ENCODE results near the gene E4F1.

Gene E4F1

GRCh38 chr16:2184346-2184745, 39.0 kb upstream of the E4F1 start:
- no peaks in the 10 kb centered on the region for H4K20me1 ChIP-seq (ENCODE audit: control insufficient read depth, insufficient read depth, low read depth, low read length)
- H3F3A ChIP-seq (ENCODE audit: control insufficient read depth, insufficient read depth) = no peaks in the 10 kb centered on the region
- H3K36me3 ChIP-seq (ENCODE audit: control insufficient read depth, low read length) = peaks cover 7% of the 10 kb centered on the region; the same call in 1 of the 2 replicates
- no peak overlapping the region for H3K4me3 ChIP-seq (ENCODE audit: low read length)
- H3K27ac ChIP-seq (ENCODE audit: low read depth, low read length) = no peak overlapping the region
- H3K9me3 ChIP-seq (ENCODE audit: control insufficient read depth, insufficient read depth, low read length) = no peaks in the 10 kb centered on the region
- 0 out of 2 replicates have a peak, but pooled peaks cover 2% of the 10 kb centered on the region for H3K4me1 ChIP-seq (ENCODE audit: control insufficient read depth, low read length)
- H3K9me2 ChIP-seq (replicated peaks; ENCODE audit: control insufficient read depth, low read length) = no peaks in the 10 kb centered on the region
- H3K27me3 ChIP-seq (ENCODE audit: control insufficient read depth, low read length) = no peaks in the 10 kb centered on the region
- TF ChIP-seq EZH2phosphoT487 (IDR thresholded peaks at IDR 0.05; ENCODE audit: borderline replicate concordance, low read length) (no peak), CTCF (IDR thresholded peaks at IDR 0.05; ENCODE audit: low read depth, low read length, poor library complexity, severe bottlenecking) (no peak)
- H3K79me2 ChIP-seq (ENCODE audit: control insufficient read depth, low read length) = no peaks in the 10 kb centered on the region
- no peak overlapping the region for H3K4me2 ChIP-seq (ENCODE audit: low read length)

- Histone ChIP-seq H3K4me3 (ENCODE audit: low read length) (no peak overlapping the region), H3F3A (ENCODE audit: control insufficient read depth, insufficient read depth) (no peaks in the 10 kb centered on the region), H3K79me2 (ENCODE audit: control insufficient read depth, low read length) (no peaks in the 10 kb centered on the region), H3K27ac (ENCODE audit: low read depth, low read length) (no peak overlapping the region), H3K36me3 (ENCODE audit: control insufficient read depth, low read length) (peaks cover 7% of the 10 kb centered on the region; the same call in 1 of the 2 replicates), H3K9me3 (ENCODE audit: control insufficient read depth, insufficient read depth, low read length) (no peaks in the 10 kb centered on the region), H3K4me1 (ENCODE audit: control insufficient read depth, low read length) (0 out of 2 replicates have a peak, but pooled peaks cover 2% of the 10 kb centered on the region), H3K27me3 (ENCODE audit: control insufficient read depth, low read length) (no peaks in the 10 kb centered on the region), H3K4me2 (ENCODE audit: low read length) (no peak overlapping the region), H3K9me2 (replicated peaks; ENCODE audit: control insufficient read depth, low read length) (no peaks in the 10 kb centered on the region), H4K20me1 (ENCODE audit: control insufficient read depth, insufficient read depth, low read depth, low read length) (no peaks in the 10 kb centered on the region)
- no peak for TF ChIP-seq CTCF (IDR thresholded peaks at IDR 0.05; ENCODE audit: low read depth, low read length, poor library complexity, severe bottlenecking)
- TF ChIP-seq EZH2phosphoT487 (IDR thresholded peaks at IDR 0.05; ENCODE audit: borderline replicate concordance, low read length) = no peak
Observed at GRCh38 chr16:2184962-2185361, 38.4 kb upstream of the E4F1 start.

- no peak for TF ChIP-seq EZH2phosphoT487 (IDR thresholded peaks at IDR 0.05; ENCODE audit: borderline replicate concordance, low read length)
- no peak for TF ChIP-seq CTCF (IDR thresholded peaks at IDR 0.05; ENCODE audit: low read depth, low read length, poor library complexity, severe bottlenecking)
- no peak overlapping the region for H3K4me3 ChIP-seq (ENCODE audit: low read length)
- H3K9me2 ChIP-seq (replicated peaks; ENCODE audit: control insufficient read depth, low read length) = no peaks in the 10 kb centered on the region
- H3F3A ChIP-seq (ENCODE audit: control insufficient read depth, insufficient read depth) = no peaks in the 10 kb centered on the region
- no peaks in the 10 kb centered on the region for H3K79me2 ChIP-seq (ENCODE audit: control insufficient read depth, low read length)
- no peaks in the 10 kb centered on the region for H3K27me3 ChIP-seq (ENCODE audit: control insufficient read depth, low read length)
- no peaks in the 10 kb centered on the region for H4K20me1 ChIP-seq (ENCODE audit: control insufficient read depth, insufficient read depth, low read depth, low read length)
- peaks cover 2% of the 10 kb centered on the region; the same call in 1 of the 2 replicates for H3K4me1 ChIP-seq (ENCODE audit: control insufficient read depth, low read length)
- no peak overlapping the region for H3K4me2 ChIP-seq (ENCODE audit: low read length)
- no peaks in the 10 kb centered on the region for H3K9me3 ChIP-seq (ENCODE audit: control insufficient read depth, insufficient read depth, low read length)
- peaks cover 7% of the 10 kb centered on the region; the same call in 1 of the 2 replicates for H3K36me3 ChIP-seq (ENCODE audit: control insufficient read depth, low read length)
- no peak overlapping the region for H3K27ac ChIP-seq (ENCODE audit: low read depth, low read length)
Observed at GRCh38 chr16:2186064-2186463, 37.3 kb upstream of the E4F1 start.
